GM18517 (cell line): ENCODE data around the gene TUBD1.
"Not testable (repeated sequence)": the region's sequence is repeated elsewhere in the genome, so short reads cannot be mapped to it uniquely, and the experiment has no call there.

Source experiments
- ATAC-seq: cut with Tn5 transposase; IDR thresholded peaks from one replicate; pipeline ENCODE4 v1.9.1; 2021; ENCODE audit warnings: mild to moderate bottlenecking, moderate library complexity; ENCODE audit not compliant: unreplicated experiment

The TUBD1 gene

DNA sequence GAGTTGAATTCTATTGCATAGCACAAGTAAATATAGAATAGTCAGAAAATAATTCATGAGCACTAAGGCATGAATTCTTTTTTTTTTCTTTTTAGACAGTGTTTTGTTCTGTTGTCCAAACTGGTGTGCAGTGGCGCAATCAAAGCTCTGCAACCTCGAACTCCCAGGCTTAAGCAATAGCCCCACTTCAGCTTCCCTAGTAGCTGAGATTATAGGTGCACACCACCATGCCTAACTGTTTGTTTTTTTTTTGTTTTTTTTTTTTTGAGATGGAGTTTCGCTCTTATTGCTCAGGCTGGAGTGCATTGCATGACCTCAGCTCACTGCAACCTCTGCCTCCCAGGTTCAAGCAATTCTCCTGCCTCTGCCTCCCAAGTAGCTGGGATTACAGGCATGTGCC lies 16.6 kb downstream of the TUBD1 start:
- no peak for ATAC-seq

DNA sequence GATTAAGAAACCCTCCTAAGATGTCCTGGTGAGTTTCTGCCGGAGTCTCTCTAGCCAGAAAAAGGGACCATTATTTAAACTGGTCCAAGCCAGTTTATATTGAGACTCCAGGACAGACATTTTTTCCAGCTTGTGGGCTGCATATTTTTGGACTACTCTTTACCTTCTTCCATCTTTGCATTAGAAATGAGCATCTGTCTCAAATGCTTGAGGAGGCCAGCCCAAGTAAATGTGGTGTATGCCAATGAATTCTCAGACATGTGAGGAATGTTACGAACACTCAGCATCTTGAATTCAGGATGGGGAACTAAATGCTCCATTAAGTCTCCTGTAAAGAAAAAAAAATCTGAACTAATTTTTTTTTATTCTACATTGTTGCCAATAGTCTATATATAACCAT lies 18.4 kb downstream of the TUBD1 start:
- ATAC-seq, result no peak

DNA sequence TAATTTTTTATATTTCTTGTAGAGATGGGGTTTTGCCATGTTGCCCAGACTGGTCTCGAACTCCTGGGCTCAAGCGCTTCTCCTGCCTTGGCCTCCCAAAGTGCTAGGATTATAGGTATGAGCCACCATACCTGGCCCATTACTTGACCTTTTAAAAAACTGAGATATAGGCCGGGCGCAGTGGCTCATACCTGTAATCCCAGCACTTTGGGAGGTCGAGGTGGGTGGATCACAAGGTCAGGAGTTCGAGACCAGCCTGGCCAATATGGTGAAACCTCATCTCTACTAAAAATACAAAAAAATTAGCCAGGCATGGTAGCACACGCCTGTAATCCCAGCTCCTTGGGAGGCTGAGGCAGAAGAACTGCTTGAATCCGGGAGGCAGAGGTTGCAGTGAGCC lies 19.3 kb downstream of the TUBD1 start:
- ATAC-seq, result not testable (repeated sequence)

DNA sequence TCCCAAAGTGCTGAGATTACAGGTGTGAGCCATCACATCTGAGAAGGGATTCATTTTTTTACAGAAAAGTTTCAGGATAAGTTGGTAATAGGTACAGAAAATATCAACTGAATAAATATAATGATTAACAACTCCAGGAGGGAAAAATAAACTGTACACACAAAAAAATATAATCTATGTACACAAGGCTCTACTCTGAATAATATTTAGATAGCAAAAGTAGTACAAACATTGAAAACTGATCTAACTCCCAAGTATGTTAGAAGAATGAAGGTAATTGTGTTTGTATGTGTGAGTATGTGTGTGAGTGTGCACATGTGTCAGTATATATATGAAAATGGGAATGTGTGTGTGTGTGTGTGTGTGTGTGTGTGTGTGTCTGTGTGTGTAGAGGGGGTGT lies 20.4 kb downstream of the TUBD1 start:
- ATAC-seq, result no peak

DNA sequence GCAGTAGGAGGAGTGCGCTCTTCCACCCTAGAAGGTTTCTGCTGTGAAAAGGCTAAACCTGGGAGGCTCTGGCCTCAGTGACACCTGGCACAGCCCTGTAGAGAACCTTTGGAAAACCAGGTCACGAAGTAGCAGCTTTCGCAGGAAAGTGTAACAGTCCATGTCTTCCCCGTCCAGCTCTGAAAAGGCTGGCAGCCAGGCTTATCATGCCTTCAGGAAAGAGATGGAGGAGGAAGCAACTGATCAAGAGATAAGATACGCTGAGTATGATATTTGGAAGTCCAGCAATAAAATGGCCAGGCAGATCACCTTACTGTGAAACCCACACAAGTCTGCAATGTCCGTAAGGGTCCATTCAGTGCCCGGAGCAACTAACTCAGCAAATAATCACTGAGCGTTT lies 22.3 kb downstream of the TUBD1 start:
- no peak for ATAC-seq

DNA sequence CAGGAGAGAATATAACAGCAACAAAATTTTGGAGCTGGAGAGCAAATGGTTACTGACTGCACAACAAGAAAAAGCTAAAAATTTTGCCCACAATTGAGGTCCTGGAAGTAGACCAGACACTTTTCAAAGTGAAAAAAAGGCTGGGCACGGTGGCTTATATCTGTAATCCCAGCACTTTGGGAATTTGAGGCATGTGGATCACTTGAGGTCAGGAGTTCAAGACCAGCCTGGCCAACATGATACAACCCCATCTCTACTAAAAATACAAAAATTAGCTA lies 22.9 kb downstream of the TUBD1 start:
- ATAC-seq, result no peak

DNA sequence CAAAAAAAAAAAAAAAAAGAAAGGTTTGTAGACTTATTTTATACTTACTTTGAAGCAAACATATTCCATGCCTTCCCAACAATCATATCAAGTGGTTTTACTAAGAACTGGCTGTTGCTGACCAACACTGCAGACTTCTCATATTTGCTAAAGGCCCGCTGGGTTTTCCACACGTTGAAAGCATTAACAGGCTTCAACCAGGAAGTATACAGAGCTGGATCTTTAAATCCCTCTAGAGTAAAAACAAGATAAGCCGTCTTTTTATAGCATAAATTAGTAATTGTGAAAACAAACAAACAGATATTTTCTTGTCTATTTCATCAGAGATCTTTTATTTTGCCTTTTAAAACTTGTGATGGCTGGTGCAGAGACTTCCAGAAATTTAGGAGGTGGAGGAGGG lies 29.1 kb downstream of the TUBD1 start:
- ATAC-seq, result no peak

DNA sequence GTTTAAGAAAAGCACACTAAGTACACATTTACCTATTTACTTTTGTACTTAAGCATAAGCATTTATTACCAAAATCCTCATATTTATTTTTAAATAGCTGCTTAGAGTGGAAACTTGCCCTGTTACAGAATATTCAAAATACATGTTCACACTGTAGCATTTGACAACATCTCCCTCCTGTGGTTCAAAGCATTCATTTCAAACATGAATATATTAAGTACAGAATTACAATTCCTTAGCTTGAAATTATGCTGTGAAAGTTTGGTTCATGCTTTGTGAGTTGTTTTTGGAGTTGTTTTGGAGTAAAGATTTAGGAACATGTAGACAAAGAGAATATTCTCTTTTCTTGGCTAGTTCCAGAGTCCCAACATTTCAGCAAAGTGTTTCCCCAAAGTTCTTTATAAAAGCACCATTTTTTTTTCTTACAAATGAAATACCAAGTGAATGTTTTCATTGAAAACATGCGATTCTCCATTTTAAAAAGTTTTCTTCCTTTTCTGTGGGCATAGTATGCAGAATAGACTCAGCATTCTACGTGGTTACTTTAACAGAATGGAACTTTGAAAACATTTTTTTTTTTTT lies 33.2 kb downstream of the TUBD1 start:
- no peak for ATAC-seq

DNA sequence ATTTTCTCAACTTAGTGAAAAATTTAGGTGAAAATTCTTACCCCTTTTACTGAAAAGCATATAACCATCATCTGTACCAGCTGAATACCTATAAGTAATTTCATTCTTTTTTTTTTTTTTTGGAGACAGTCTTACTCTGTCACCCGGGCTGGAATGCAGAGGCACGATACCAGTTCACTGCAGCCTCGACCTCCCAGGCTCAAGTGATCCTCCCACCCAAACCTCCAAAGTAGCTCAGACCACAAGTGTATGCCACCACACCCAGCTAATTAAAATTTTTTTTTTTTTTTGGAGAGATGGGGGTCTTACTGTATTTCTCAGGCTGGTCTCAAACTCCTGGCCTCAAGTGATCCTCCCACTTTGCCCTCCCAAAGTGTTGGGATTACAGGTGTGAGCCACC lies 33.8 kb downstream of the TUBD1 start:
- no peak for ATAC-seq

DNA sequence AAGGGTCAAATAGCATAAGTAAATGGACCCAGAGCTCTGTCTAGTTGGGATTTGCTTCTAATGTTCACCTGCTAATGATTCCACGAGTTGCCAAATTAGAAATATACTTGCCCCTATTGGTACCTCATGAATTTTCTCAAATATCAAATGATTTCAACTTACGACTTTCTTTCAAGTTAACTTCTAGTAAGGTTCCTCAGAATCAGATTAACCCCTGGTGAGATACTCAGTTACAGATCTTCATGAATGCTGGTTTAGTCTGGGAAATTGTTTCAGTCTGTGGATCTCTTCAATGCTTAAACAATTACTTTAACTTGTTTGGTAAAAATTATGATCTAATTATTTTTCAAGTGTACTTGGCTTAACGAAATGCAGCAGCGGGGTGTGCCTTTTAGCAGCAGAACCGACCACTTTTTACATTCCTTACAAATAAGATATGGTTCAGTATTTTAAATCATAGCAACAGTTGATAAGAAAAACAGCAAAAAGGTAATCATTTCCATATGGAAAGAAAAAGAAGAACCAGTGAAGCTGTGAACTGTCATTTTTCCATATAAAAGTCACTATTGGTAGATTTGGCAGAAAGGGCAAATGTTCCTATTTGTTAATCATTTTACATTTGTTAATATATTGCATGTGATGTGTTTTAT lies 34.5 kb downstream of the TUBD1 start:
- no peak for ATAC-seq

DNA sequence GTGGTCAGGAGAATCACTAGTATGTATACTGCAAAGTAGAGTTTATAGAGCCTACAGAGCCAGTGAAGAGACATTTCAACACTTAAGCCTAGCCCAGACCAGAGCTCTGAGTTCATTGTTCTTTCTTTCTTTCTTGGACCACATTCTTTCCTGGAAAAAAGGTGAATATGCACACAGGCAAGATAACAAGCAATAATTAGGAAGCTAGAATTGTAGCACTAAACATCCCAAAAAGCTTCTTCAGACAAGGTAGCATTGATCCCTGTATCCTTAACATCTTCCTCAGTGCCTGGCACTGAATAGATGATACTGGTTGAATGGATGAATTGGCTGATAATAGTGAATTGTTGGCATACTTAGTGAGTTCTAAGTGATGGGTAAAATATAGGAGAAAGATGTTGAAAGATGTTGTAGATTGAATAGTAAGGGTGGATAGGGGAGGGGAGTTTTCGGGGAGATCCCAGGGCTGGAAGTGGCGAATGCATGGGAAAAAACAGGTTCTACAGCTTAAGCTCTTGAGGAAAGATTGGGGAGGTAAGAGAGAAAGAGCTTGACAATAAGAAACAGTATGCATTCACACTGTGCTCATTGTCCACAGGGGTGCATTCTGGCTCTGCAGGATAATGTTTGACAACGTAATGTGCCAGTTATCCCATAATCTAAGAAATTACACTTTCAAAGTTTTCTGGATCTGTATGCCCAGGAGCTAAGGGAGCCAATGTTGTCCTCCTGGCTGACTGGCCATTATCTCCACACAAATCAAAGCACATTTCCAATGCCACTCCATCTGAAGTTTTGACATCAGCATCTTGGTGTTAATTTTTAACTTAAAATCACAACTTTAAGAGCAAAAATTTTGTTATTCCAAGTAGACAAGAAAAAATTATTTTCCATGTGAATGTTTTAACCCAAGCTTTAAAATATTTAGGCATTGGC lies 35.6 kb downstream of the TUBD1 start:
- no peak for ATAC-seq

DNA sequence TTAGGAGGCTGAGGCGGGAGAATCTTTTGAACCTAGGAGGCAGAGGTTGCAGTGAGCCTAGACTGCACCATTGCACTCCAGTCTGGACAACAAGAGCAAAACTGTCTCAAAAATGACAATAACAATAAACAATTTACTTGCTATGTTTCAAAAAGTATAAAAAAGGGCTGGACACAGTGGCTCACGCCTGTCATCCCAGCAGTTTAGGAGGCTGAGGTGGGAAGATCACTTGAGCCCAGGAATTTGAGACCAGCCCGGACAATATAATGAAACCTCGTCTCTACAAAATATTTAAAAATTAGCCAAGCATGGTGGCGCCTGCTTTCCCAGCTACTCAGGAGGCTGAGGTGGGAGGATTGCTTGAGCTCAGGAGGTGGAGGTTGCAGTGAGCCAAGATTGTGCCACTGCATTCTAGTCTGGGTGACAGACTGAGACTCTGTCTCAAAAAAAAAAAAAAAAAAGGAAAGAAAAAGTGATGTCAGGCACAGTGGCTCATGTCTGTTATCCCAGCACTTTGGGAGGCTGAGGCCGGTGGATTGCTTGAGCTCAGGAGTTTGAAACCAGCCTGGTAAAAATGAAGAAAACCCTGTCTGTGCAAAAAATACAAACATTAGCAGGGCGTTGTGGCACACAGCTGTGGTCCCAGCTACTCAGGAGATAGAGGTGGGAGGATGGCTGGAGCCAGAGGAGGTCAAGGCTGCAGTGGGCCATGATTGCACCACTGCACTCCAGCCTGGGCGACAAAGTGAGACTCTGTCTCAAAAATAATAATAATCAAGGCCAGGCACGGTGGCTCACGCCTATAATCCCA lies 38.6 kb downstream of the TUBD1 start:
- ATAC-seq, result not testable (repeated sequence)

DNA sequence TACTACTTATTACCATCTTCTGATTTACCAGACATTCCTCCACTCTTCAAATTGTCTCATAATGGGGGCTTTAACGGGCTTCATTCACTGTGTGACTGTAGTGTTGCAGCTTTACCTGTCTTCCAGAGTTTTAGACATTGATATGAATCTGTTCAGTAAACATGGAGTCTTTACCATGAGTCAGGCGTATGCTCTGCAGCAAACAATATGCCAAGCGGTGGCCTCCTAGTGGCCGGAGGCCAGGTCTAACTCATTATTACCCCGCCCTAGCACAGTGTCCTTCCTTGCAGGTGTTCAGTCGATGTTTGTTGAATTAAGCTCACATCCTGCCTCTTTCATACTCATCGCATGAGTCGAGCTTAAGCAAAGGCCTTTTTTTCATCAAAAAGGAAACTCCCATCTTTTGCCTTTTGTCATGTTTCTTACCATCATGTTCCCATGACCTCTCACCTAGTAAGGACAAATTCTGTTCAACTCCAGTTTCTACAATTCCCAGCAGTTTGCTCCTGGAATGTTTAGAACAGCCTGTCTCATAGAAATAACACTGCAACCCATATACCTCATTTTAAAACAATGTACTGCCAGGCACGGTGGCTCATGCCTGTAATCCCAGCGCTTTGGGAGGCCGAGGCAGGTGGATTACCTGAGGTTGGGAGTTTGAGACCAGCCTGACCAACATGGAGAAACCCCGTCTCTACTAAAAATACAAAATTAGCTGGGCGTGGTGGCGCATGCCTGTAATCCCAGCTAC lies 39.4 kb downstream of the TUBD1 start:
- ATAC-seq, result no peak

DNA sequence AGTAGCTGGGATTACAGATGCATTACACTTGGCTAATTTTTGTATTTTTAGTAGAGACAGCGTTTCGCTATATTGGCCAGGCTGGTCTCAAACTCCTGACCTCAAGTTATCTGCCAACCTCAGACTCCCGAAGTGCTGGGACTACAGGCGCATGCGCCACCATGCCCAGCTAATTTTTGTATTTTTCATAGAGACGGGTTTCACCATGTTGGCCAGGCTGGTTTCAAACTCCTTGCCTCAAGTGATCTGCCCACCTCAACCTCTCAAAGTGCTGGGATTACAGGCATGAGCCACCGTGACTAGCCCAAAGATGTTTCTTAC lies 39.9 kb downstream of the TUBD1 start:
- ATAC-seq, result not testable (repeated sequence)

DNA sequence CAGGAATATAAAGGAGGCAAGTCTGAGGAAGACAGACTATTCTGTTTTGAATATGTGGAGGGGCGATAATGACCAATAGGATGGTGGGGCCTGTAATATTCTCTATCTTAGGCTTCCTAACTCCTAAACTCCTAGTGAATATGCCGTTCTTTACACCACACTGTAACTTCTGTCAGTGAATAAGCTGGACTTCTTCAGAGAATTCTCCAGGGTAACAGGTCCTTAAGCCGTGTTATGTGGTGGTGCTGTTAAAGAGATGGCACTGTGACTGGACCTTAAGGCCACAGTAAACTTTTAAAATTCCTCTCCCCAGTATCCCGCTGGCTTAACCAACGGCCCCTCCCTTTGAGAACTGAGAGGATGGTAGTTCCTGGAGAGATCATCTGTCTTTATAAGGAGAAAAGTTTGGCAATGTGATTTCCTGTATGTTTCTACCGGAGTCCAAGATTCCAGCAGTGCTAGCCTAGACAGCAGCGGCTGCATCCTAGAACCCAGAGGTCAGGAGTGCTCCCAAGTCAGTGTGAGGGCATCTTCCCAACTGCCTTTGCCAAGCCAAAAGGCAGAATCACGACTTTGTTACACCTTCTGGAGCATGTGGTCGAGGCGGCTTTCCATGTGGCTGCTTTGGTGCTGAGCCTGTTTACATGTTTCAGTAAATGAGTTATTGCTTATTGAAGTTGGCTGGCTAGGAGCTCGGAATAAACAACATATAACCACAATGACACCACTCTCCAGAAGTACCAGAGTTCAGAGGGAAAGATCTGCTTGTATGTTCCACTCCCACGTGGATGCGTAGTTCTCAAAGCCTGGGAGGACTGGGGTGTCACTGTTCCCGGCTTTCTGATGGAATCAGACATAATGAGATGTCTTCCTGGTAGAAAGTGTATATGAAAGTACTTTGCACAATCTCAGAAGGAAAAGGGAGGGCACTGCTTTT lies 41.0 kb downstream of the TUBD1 start:
- ATAC-seq, result no peak

DNA sequence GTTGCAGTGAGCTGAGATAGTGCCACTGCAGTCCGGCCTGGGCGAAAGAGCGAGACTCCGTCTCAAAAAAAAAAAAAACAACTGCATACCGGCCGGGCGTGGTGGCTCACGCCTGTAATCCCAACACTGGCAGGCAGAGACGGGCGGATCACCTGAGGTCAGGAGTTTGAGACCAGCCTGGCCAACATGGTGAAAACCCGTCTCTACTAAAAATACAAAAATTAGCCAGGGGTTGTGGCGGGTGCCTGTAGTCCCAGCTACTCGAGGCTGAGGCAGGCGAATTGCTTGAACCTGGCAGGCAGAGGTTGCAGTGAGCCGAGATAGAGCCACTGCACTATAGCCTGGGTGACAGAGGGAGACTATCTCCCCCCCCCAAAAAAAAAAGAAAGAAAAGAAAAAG lies 42.4 kb downstream of the TUBD1 start:
- ATAC-seq, result not testable (repeated sequence)

DNA sequence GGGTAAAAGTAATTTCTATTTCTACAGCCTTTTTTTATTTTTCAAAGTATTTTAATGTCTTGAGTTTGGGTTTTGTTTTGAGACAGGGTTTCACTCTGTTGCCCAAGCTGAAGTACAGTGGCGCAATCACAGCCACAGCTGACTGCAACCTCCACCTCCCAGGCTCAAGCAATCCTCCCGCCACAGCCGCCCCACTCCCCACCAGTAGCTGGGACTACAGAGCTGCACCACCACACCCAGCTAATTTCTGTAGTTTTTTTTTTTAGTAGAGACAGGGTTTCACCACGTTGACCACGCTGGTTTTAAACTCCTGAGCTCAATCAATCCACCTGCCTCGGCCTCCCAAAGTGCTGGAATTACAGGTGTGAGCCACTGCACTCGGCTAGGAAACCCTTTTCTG lies 44.0 kb downstream of the TUBD1 start:
- ATAC-seq, result no peak

DNA sequence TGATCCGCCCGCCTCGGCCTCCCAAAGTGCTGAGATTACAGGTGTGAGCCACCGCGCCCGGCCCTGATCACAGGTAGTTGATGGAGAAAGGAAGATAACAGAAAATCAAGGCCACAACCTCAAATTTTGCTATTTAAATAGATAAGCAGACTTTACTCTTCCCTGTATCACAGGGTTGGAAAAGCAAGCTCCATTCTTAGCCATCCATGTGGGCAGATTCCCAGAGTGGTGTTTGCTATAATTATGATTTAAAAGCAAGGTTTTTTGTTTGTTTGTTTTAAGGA lies 44.4 kb downstream of the TUBD1 start:
- no peak for ATAC-seq

DNA sequence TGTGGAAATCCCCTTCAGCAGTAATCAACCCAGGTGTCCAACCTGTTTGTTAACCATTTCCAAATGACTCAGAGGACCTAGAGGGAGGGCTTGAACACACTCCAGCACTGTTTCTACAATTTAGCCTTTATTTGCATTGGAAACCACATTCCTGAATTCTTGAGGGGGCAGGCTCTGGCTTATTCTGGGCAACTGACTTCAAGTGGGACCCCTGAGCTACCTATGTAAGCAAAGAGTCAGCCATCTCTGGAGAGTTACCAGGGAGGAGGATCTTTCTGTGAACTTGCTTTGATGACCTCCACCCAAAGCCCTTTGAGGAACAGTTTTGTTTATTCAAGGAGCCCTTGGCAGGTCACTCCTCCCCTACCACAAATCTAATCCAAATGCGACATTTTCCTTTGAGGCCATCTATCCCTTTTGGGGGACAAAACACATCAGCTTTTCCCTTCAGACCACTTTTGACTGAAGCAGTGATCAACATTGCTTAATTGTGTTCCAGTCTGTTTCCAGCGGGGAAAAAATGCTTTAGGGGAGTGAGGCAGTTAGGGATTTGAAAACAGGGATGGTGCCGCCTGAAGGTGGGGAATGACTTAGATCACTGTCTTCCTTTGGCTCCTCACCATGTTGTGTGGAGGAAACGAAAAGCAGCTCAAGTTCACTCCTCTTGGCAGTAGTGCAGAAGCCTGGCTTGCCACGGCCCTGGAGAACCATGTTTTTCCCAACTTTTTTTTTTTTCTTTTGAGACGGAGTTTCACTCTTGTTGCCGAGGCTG lies 46.2 kb downstream of the TUBD1 start:
- peak; percentile 38 for ATAC-seq
